SK-N-MC (cell line): ENCODE data around the gene ADAMTS3.

ENCODE experiments used
- DNase-seq: peaks from one replicate; pipeline ENCODE4 v3.0.0-alpha.2; 2011; ENCODE audit warnings: low read depth, low spot score
- H3K27ac ChIP-seq: fragments of 200-600 bp; sonication (generic); 2 replicates; pipeline ENCODE4 v1.5.1; 2016; ENCODE audit warnings: mixed run types
- H3K36me3 ChIP-seq: fragments of 200-600 bp; sonication (generic); 2 replicates; pipeline ENCODE4 v1.6.1; 2017; ENCODE audit warnings: antibody characterized with exemption, low read length, mixed read lengths; ENCODE audit not compliant: insufficient read depth
- H3K4me3 ChIP-seq: fragments of 200-600 bp; sonication (generic); 2 replicates; pipeline ENCODE4 v1.5.1; 2016
- H3K9ac ChIP-seq: fragments of 200-600 bp; sonication (generic); 2 replicates; pipeline ENCODE4 v1.8.0; 2017; ENCODE audit warnings: mixed run types, mixed read lengths; ENCODE audit not compliant: insufficient read length
- H3K9me3 ChIP-seq: fragments of 200-600 bp; sonication (generic); 2 replicates; pipeline ENCODE4 v1.6.1; 2017; ENCODE audit warnings: low read depth, mild to moderate bottlenecking, antibody characterized with exemption, low read length, moderate library complexity, mixed read lengths
- EZH2 ChIP-seq: fragments of 200-600 bp; sonication (generic); IDR thresholded peaks from one replicate; pipeline ENCODE4 v1.6.1; 2017; ENCODE audit warnings: antibody characterized with exemption
- FOXP2 ChIP-seq: optimal IDR thresholded peaks from 2 replicates; pipeline ENCODE3; 2011; ENCODE audit warnings: mild to moderate bottlenecking, moderate library complexity; ENCODE audit not compliant: insufficient read depth; ENCODE audit errors: extremely low read length, control extremely low read depth
- POLR2AphosphoS5 ChIP-seq: IDR thresholded peaks from 2 replicates; pipeline ENCODE4 v1.6.1; 2012; ENCODE audit warnings: mild to moderate bottlenecking, low read depth, low read length, borderline replicate concordance

Gene ADAMTS3

GRCh38 chr4:72446353-72447055, 122.5 kb downstream of the ADAMTS3 start:
- Histone ChIP-seq H3K4me3 (no peak overlapping the region), H3K36me3 (no peaks in the 10 kb centered on the region), H3K9me3 (no peaks in the 10 kb centered on the region), H3K27ac (no peak overlapping the region), H3K9ac (no peak overlapping the region)
- DNase-seq = no peak
- no peak for TF ChIP-seq FOXP2
- no peak for TF ChIP-seq POLR2AphosphoS5
- TF ChIP-seq EZH2 = no peak

- Histone ChIP-seq H3K36me3 (no peaks in the 10 kb centered on the region), H3K27ac (no peak overlapping the region), H3K4me3 (no peak overlapping the region), H3K9me3 (no peaks in the 10 kb centered on the region), H3K9ac (no peak overlapping the region)
- TF ChIP-seq POLR2AphosphoS5 (no peak), EZH2 (no peak), FOXP2 (no peak)
- DNase-seq = no peak
Observed at GRCh38 chr4:72444092-72444491, 124.9 kb downstream of the ADAMTS3 start.

- no peak for DNase-seq
- no peaks in the 10 kb centered on the region for H3K36me3 ChIP-seq
- no peak overlapping the region for H3K9ac ChIP-seq
- TF ChIP-seq FOXP2 (no peak), POLR2AphosphoS5 (no peak), EZH2 (no peak)
- H3K27ac ChIP-seq = no peak overlapping the region
- no peaks in the 10 kb centered on the region for H3K9me3 ChIP-seq
- H3K4me3 ChIP-seq = no peak overlapping the region
Observed at GRCh38 chr4:72442715-72443114, 126.3 kb downstream of the ADAMTS3 start.

- no peak overlapping the region for H3K27ac ChIP-seq
- no peak overlapping the region for H3K9ac ChIP-seq
- no peaks in the 10 kb centered on the region for H3K36me3 ChIP-seq
- TF ChIP-seq FOXP2 = no peak
- no peak for TF ChIP-seq EZH2
- no peak for TF ChIP-seq POLR2AphosphoS5
- no peaks in the 10 kb centered on the region for H3K9me3 ChIP-seq
- no peak overlapping the region for H3K4me3 ChIP-seq
- no peak for DNase-seq
Observed at GRCh38 chr4:72442147-72442546, 126.9 kb downstream of the ADAMTS3 start.

GRCh38 chr4:72440386-72440785, 128.6 kb downstream of the ADAMTS3 start:
- H3K4me3 ChIP-seq = no peak overlapping the region
- DNase-seq = no peak
- H3K27ac ChIP-seq = no peak overlapping the region
- no peaks in the 10 kb centered on the region for H3K36me3 ChIP-seq
- H3K9me3 ChIP-seq = no peaks in the 10 kb centered on the region
- no peak overlapping the region for H3K9ac ChIP-seq
- TF ChIP-seq POLR2AphosphoS5 (no peak), FOXP2 (no peak), EZH2 (no peak)

- Histone ChIP-seq H3K36me3 (no peaks in the 10 kb centered on the region), H3K9ac (no peak overlapping the region), H3K9me3 (no peaks in the 10 kb centered on the region), H3K4me3 (no peak overlapping the region), H3K27ac (no peak overlapping the region)
- no peak for TF ChIP-seq EZH2
- TF ChIP-seq FOXP2 = no peak
- no peak for TF ChIP-seq POLR2AphosphoS5
- DNase-seq = no peak
Observed at GRCh38 chr4:72432975-72433374, 136.0 kb downstream of the ADAMTS3 start.

GRCh38 chr4:72432282-72432681, 136.7 kb downstream of the ADAMTS3 start:
- H3K36me3 ChIP-seq = no peaks in the 10 kb centered on the region
- no peak overlapping the region for H3K27ac ChIP-seq
- H3K9ac ChIP-seq = no peak overlapping the region
- TF ChIP-seq EZH2 = no peak
- no peak for TF ChIP-seq FOXP2
- TF ChIP-seq POLR2AphosphoS5 = no peak
- no peak overlapping the region for H3K4me3 ChIP-seq
- DNase-seq = no peak
- H3K9me3 ChIP-seq = no peaks in the 10 kb centered on the region

- DNase-seq = no peak
Observed at GRCh38 chr4:72430988-72431387, 138.0 kb downstream of the ADAMTS3 start.

GRCh38 chr4:72430050-72430449, 139.0 kb downstream of the ADAMTS3 start:
- no peaks in the 10 kb centered on the region for H3K9me3 ChIP-seq
- TF ChIP-seq FOXP2 (no peak), POLR2AphosphoS5 (no peak), EZH2 (no peak)
- no peak overlapping the region for H3K9ac ChIP-seq
- H3K4me3 ChIP-seq = no peak overlapping the region
- no peaks in the 10 kb centered on the region for H3K36me3 ChIP-seq
- no peak overlapping the region for H3K27ac ChIP-seq
- no peak for DNase-seq

More at GRCh38 chr4:72430988-72431387, 138.0 kb downstream of the ADAMTS3 start:
- TF ChIP-seq FOXP2 (no peak), EZH2 (no peak), POLR2AphosphoS5 (no peak)
- no peaks in the 10 kb centered on the region for H3K9me3 ChIP-seq
- no peaks in the 10 kb centered on the region for H3K36me3 ChIP-seq
- no peak overlapping the region for H3K27ac ChIP-seq
- no peak overlapping the region for H3K4me3 ChIP-seq
- H3K9ac ChIP-seq = no peak overlapping the region
